MV-4-11 (cell line): ENCODE data around the gene NCKAP5L.
"Not testable (repeated sequence)": the region's sequence is repeated elsewhere in the genome, so short reads cannot be mapped to it uniquely, and the experiment has no call there.

Experiments
- DNase-seq: peaks from one replicate; lab custom pipeline; 2025; lab: John Stamatoyannopoulos, UW

Gene NCKAP5L

GRCh38 chr12:49798248-49798647 is 30.0 kb downstream of the NCKAP5L start:
- DNase-seq: no peak

- DNase-seq: no peak
Observed at GRCh38 chr12:49797449-49797776, 30.8 kb downstream of the NCKAP5L start.

- DNase-seq: no peak
Observed at GRCh38 chr12:49796606-49797448, 31.4 kb downstream of the NCKAP5L start.

- no peak for DNase-seq
Observed at GRCh38 chr12:49796155-49796554, 32.1 kb downstream of the NCKAP5L start.

- no peak for DNase-seq
Observed at GRCh38 chr12:49795654-49796105, 32.5 kb downstream of the NCKAP5L start.

GRCh38 chr12:49794811-49795653 is 33.2 kb downstream of the NCKAP5L start:
- no peak for DNase-seq

GRCh38 chr12:49794021-49794420 is 34.2 kb downstream of the NCKAP5L start:
- DNase-seq: no peak

- DNase-seq: no peak
Observed at GRCh38 chr12:49793620-49794019, 34.6 kb downstream of the NCKAP5L start.

GRCh38 chr12:49792976-49793580 is 35.1 kb downstream of the NCKAP5L start:
- DNase-seq: no peak

- DNase-seq: no peak
Observed at GRCh38 chr12:49792181-49792970, 35.8 kb downstream of the NCKAP5L start.

GRCh38 chr12:49791700-49792099 is 36.5 kb downstream of the NCKAP5L start:
- no peak for DNase-seq

- no peak for DNase-seq
Observed at GRCh38 chr12:49790741-49791555, 37.3 kb downstream of the NCKAP5L start.

- DNase-seq: no peak
Observed at GRCh38 chr12:49789992-49790391, 38.2 kb downstream of the NCKAP5L start.

GRCh38 chr12:49787672-49788071 is 40.5 kb downstream of the NCKAP5L start:
- no peak for DNase-seq

GRCh38 chr12:49784756-49785409 is 43.3 kb downstream of the NCKAP5L start:
- no peak for DNase-seq

- peak; percentile 68 for DNase-seq
Observed at GRCh38 chr12:49783917-49784676, 44.1 kb downstream of the NCKAP5L start.

- DNase-seq: not testable (repeated sequence)
Observed at GRCh38 chr12:49780914-49781313, 47.3 kb downstream of the NCKAP5L start.

- DNase-seq: no peak
Observed at GRCh38 chr12:49779581-49779980, 48.6 kb downstream of the NCKAP5L start.
